ENCODE results near the gene CCT3. TPM values are rescaled to one million over a fixed set of nuclear protein-coding genes. Genes with fewer than 3 reads are reported as not detected.
"Not testable (repeated sequence)": the region's sequence is repeated elsewhere in the genome, so short reads cannot be mapped to it uniquely, and the experiment has no call there.

The CCT3 gene
- 266 TPM for polyA plus RNA-seq (ENCODE audit: insufficient read length)

DNA sequence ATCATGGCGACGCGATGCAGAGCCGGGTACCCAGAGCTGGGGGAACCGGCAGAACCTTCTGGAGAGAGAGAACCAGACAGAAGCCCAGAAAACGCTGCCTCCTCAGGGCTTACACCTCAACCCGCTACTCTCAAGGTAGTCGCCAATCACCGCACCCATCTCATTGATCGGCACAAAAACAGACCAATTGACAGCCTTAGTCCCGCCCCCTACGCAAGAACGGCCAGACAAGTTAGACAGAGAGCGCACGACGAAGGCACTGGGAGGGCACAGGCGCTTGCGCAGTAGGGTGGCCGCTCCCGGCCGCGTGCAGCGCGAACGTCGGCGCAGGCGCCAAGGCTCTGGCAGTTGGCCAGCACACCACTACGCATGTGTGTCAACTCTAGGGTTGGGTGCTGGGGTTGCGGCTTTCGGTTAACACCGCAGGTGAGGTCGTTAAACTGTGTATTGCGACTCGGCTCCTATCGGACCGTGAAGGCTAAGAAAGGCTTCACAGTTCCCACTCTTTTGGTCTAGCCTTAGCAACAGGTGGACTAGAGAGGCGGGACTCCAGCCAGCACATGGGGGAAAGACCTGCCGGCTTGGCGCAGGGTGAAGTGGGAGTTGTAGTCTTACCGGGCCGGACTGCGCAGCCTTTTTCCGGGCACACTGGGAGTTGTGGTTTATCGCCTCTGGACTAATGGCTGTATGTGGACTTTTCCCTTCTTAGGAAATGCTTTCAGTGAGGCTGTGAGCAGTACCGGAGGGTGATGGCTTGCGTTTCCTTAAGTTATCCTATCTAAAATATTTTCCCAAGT lies at the start of gene CCT3, which contains the start of gene TSACC:
Gene CCT3, minus strand, starts transcription at position 113 of the 797 bp plus-strand sequence. Its CDS starts 108 bp downstream, at position 5.
Gene TSACC, plus strand, starts transcription at position 347 of the 797 bp plus-strand sequence. CDS start 1,232 bp downstream, outside the sequence.
- peak; percentile 99 for DNase-seq (ENCODE audit: low read depth)

DNA sequence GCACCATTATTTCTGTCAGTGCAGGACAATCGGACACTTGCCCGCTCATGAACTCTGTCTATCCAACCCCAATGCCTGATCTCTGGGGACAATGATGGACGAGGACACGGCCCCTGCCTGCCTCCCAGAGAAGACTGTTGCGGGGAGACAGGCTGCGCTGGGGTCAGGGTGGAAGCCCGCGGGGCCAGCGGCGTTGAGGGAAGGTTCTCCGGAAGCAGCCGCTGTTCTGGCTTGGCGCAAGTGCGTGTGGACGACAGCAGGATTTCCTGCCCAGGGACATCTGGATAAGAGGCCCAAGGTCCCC lies 49.7 kb upstream of the CCT3 start:
- DNase-seq (ENCODE audit: low read depth), result no peak

DNA sequence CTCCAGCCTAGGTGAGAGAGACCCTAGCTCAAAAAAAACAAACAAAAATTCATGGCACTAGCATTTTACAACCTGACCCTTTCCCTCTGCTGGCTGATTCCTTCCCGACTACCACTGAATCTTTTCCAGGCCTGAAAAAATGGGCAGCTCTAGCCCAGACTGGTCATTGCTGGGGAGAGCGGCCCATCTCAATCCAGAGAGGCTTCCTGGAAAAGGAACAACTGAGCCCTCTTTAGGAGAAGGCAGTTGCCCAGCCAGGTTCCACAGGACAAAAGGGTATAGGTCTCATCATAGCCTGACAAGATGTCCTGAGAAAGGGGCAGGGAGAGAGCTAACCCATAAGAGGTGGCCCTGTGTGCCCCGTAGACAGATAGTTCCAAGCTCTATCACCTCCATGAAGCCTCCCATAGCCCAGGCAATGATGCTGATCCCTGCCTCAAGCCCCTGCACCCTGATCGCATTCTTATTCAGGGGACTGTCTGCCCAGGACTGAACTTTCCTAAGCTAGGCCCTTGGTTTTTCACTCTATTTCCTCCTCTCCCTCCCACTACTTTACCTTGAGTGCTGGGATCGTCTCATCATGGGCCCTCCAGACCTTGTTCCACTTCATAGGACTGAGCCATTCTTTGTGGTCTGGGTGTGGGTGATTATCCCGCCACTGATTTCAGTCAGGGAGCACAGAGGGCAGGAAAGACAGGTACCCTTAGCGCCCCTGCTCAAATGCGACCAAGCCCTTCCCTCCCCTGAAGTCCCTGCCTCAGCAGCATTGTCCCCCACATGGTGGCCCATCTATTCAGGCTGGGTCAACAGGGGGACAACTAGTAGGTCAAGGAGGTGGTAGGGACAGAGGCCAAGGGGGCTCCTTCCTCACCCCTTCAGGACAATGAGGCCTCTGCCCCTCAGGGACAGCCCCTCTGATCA lies 49.1 kb upstream of the CCT3 start:
- no peak for DNase-seq (ENCODE audit: low read depth)

DNA sequence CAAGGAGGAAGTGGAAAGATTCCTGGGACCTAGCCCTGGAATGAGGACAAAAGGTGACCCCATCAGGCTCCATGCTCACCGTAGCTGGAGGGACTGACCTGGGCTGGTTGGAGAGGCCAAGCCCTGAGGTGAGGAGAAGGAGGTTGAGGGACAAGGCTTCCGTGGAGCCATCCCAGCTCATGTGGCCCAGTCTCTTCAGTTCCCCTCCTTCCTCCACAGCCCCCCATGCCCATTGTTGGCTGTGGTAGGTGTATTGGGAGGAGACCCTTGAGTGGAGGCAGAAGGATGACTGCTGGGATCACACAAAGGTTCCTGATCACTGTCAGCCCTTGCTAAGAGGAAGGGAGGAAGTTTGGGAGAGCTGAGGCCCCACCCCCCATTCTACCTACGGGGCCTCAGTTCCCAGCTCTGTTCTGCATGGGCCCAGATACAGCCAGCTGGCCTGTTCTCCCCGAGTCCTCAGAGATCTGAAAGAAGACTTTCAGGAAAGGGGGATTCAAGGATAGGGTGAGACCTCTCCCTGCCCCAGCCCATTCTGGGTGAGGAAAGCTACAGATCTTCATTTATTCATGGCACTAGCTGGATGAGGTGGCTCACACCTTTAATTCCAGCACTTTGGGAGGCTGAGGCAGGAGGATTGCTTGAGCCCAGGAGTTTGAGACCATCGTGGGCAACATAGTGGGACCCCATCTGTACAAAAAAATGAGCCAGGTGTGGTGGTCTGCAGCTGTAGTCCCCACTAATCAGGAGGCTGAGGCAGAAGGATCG lies 48.2 kb upstream of the CCT3 start:
- no peak for DNase-seq (ENCODE audit: low read depth)

DNA sequence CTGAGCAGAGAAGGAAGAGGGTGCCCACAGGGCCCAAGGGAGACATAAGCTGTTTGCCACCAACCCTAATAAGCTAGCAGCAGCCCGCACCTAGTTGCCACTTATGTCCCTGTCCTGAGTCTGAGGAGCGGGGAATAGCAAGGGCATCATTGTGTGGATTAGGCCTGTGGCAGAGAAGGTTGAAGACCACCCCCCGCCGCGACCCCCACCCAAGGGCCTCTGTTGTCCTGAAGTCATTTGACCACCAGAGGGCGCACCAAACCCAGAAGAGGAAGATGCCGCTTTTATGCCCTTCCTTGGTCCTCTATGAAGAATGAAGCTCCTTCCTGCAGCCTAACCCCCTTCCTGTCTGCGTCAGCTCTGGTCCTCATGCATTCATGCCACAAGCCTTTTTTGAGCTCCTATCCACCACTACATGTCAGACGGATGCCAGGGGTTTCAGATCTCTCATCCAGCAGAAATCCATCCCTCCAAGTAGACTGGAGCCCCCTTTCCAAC lies 47.5 kb upstream of the CCT3 start:
- DNase-seq (ENCODE audit: low read depth), result no peak

DNA sequence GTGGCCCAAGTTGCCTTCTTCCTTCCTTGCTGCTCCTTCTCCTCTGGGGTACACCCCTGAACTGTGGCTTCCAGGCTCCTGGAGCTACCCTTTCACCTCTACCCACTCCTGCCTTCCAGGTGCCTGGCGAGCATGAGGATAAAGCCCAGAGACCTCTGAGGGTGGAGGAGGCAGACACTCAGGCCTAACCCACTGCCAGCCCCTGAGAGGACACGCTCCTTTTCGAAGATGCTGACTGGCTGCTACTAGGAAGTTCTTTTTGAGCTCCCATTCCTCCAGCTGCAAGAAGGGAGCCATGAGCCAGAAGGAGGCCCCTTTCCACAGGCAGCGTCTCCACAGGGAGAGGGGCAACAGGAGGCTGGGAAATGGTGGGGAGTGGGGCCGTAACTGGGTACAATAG lies 46.6 kb upstream of the CCT3 start:
- no peak for DNase-seq (ENCODE audit: low read depth)

DNA sequence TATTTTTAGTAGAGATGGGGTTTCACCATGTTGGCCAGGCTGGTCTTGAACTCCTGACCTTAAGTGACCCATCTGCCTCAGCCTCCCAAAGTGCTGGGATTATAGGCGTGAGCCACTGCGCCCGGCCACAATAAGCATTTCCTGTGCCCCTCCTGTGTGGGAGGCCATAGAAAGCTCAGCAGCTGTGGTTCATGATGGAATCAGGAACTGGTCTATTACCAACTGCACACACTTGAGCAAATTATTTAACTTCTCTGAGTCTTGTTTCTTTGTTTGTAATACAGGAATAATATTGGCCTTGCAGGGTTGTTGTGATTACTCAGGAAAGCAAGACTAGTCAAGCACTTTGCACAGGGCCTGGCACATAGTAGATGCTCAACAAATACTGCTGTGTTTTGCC lies 45.9 kb upstream of the CCT3 start:
- DNase-seq (ENCODE audit: low read depth), result no peak

DNA sequence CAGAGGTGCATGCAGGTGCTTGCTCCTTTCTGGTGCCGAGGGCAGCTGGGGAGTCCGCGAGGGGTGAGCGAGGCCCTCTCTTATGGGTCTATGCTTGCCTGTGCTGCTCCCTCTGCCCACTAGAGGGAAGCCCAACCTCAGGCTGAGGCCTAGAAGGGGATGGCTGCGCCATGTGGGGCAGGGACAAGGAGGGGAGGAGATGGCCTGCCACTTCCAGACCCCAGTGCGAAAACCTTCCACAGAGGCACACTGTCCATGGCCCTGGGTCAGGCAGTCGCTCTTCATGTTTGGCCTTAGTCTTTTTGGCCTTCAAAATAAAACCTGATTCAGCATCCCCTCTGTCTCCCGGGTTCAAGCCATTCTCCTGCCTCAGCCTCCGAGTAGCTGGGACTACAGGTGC lies 44.9 kb upstream of the CCT3 start:
- no peak for DNase-seq (ENCODE audit: low read depth)

DNA sequence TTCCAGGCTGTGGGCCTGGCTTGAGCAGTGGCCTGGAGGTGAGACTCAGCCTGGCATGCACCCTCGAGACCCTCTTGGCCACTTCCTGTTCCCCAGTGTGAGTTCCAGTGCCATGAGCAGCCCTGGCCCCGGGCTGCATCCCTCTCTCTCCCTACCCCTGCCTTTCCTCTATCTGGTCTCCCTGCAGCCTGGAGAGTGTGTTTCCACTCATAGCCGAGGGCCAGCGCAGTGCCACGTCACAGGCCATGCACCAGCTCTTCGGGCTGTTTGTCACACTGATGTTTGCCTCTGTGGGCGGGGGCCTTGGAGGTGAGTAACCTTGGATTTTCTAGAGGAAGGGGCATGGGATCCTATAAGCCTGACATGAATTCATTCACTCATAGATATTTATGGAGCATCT lies 44.5 kb upstream of the CCT3 start:
- DNase-seq (ENCODE audit: low read depth), result no peak

DNA sequence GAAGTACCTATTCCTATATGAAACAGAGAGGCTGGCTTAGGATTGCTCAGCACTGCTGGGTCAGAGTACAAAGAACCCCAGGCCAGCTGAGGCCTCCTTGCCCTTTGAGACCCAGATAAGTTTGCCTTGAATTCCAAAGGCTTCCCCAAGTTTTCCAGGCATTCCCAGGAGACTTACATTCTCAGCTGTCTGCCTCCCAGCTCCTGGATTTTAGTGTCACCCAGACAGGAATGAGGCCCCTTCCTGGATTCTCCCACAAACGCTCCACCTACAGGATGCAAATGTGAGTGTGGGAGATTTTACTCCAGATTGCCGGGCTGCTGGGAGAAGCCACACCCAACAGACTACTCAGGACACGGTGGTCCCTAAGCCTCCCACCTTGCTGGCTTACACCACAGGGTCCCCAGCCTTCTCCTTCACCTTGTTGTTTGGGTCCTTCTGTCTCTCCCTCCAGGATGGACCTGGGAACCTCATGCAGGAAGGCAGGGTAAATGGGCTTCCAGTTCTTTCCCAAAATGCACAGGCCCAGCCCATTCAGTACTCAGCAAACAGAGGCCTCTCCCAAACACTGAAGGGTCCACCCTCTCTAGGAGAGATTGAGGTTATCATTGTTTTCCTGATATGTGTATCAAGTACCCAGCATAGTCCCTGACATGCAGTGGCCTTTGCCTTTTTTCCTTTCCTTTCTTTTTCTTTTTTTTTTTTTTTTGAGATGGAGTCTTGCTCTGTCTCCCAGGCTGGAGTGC lies 41.5 kb upstream of the CCT3 start:
- DNase-seq (ENCODE audit: low read depth), result no peak

DNA sequence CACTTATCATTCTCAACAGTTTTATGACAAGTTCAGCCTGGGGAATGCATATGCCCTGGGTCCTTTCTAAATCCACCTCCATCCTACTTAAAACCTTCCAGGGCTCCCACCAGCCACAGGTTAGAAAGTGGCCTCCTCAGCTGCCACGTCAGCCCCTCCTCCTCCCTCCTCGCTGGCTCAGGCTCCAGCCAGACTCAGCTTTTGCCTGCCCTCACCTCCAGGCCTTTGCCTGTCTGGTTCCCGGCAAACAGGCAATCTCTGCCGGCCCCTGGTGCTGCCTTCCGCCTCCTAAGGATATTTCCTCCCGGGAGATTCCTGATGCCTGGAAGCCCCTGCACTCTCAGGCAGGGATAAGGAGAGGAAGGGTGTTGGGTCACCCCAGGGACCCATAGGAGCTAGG lies 40.5 kb upstream of the CCT3 start:
- no peak for DNase-seq (ENCODE audit: low read depth)

DNA sequence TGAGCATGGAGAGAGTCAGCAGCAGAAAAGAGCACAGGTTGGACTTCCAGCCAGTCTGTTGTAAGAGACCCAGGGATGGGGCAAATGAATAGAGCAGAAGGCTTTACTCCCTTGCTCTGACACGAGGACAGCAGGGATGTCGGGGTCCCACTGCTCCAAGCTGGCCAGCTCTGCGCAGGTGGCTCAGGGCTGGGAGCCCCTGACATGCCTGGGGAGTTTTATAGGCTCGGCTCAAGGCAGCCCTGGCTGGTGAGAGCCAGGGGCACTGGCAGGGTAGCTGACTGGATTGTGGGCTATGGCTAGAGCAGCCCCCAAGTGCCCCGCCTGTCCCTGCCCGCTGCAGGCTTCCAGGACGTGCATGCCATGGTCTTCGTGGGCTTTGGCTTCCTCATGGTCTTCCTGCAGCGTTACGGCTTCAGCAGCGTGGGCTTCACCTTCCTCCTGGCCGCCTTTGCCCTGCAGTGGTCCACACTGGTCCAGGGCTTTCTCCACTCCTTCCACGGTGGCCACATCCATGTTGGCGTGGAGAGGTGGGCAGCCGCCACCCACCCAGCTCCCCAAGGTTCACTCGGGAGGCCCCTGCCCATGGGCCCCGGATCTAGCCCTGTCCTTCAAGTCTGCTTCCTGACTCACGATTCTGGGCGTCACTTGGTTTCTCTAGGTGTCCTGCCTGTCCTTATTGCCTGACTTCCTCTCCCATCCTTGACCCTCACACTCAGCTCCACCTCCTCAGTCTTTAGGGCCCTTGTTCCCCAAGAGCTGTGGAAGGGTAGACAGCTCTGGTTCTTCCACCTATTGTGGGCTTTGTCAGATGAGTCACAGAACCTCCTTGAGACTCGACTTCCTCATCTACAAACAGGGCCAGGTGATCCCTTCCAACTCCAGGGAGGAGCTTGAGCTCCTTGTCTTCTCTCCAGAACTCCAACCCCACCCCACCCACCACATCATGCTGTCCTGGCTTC lies 39.1 kb upstream of the CCT3 start:
- no peak for DNase-seq (ENCODE audit: low read depth)

DNA sequence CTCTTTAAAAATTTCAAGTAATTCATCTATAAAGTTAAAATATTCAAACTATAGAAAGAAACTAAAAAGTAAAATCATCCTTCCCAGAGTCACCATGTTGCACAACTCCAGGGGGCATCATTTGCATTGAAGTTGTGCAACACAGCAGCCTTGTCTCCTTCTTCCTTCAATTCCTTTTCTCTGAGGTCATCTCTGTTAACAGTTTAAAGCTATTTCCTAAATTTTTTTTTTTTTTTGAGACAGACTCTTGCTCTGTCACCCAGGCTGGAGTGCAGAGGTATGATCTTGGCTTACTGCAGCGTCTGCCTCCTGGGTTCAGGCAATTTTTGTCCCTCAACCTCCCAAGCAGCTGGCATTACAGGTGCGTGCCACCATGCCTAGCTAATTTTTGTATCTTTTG lies 38.1 kb upstream of the CCT3 start:
- no peak for DNase-seq (ENCODE audit: low read depth)

DNA sequence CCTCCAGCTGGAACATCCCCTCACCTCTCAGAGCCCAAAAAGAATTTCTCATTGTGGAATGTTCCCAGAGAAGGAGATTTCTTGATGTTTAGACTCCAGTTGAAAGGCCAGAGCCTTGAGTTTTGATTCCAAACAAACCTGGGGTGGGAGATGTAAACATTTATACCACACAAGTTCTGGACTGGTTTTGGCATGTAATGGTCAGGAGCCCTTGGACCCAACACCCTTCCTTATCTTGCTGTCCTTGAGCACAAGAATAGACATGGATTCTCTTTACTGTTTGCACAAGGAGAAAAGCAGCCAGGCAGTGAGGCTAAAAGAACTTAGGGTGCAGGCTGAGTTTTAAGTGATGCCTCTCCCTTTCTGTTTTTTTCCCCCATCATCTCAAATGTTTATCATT lies 35.5 kb upstream of the CCT3 start:
- no peak for DNase-seq (ENCODE audit: low read depth)

DNA sequence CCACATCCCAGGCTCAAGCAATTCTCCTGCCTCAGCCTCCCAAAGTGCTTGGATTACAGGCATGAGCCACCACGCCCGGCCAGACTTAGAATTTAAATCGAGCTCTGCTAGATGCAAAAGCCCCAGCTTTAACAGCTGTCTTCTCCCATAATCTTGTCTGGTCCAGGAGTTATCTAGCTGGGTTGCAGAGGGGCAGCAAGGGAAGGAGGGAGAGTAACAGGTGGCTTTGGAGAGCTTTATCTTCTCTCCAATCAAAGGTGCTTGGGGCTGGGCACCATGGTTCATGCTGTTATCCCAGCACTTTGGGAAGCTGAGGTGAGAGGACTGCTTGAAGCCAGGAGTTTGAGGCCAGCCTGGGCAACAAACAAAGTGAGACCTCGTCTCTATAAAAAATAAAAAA lies 34.8 kb upstream of the CCT3 start:
- DNase-seq (ENCODE audit: low read depth), result no peak

DNA sequence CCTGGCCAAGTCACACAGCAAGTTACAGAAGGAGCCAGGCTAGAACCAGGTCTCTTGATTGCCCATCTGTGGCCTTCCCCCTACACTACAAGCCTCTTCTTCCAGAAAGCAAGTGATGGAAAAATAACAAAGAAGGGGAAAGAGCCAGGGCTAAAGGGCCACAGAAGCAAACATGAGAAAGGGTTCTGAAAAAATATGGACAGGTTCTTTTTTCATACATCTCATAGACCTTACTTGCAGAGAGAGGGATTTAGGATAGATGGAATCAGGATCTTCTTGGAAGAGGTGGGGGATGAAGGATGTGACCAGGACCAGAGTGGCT lies 34.1 kb upstream of the CCT3 start:
- DNase-seq (ENCODE audit: low read depth), result no peak

DNA sequence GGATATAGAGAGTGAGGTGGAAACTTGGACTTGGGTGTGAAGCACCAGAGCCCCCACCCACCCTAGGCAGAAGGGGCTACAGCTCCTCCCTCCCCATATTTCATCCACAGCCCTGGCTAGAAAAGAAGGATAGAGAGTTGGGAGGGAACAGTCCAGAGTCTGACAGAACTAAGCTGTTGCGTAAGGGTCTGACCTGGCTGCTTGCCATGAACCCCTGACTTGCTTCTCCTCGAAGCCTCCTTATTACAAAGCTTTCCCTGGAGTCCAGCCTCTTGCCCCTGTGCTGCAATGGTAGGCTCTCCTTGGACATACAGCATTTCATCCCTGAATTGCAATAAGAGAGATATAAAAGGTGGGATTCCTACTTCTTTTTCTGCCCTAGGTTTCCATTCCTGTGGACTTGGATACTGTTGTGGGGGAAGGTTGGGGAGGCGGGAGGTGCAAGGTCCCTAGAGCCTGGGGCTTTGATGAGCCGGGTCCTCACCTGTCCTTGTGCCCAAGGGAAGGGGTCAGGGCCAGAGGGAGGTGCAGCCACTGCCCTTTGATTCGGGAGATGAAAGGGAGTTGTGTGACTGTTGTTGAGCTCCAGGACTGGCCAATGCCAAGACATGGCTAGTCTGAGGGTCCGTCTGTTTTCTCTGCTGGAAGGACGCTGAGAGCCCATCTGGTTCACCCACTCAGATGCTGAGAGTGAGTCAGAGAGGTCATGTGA lies 33.6 kb upstream of the CCT3 start:
- DNase-seq (ENCODE audit: low read depth), result no peak

DNA sequence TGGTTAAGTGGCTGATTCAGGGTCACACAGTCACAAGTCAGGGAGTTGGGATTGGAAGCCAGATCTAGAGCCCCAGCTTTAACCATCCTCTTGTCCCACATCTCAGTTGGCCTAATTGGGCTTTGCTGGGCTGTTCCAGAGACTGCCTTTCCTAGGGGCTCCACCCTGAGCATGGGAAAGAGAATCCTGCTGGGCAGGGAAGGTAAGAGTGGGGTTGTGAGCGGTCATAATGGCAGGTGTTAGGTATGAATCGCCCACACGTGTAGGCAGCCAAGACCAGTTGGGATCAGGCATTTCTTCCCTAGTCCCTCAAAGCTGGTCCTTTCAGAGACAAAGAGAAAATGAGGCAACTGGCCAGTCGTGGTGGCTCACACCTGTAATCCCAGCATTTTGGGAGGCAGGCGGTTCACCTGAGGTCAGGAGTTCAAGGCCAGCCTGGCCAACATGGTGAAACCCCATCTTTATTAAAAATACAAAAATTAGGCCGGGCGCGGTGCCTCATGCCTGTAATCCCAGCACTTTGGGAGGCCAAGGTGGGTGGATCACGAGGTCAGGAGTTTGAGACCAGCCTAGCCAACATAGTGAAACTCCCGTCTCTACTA lies 31.7 kb upstream of the CCT3 start:
- not testable (repeated sequence) for DNase-seq (ENCODE audit: low read depth)
